Loucy (cell line): ENCODE results near the gene PPM1M.

Experiments used
- H2AFZ ChIP-seq: fragments of 200-600 bp; sonication (generic); 2 replicates; pipeline ENCODE4 v1.6.0; 2016; ENCODE audit warnings: antibody characterized with exemption, mild to moderate bottlenecking, low read length, moderate library complexity
- H3F3A ChIP-seq: fragments of 200-600 bp; 2 replicates; pipeline ENCODE4 v1.6.0; 2016; ENCODE audit warnings: antibody characterized with exemption, low read depth, mild to moderate bottlenecking
- H3K27me3 ChIP-seq: fragments of 200-600 bp; sonication (generic); 2 replicates; pipeline ENCODE4 v1.6.1; 2014; ENCODE audit warnings: low read length, mild to moderate bottlenecking; ENCODE audit not compliant: insufficient read depth, poor library complexity, severe bottlenecking
- H3K36me3 ChIP-seq: fragments of 200-600 bp; sonication (generic); 2 replicates; pipeline ENCODE4 v1.6.1; 2016; ENCODE audit warnings: low read length; ENCODE audit not compliant: insufficient read depth
- H3K4me1 ChIP-seq: fragments of 200-600 bp; sonication (generic); 2 replicates; pipeline ENCODE4 v1.5.1; 2014; ENCODE audit warnings: low read length, mild to moderate bottlenecking; ENCODE audit not compliant: insufficient read depth, poor library complexity, severe bottlenecking
- H3K4me2 ChIP-seq: fragments of 200-600 bp; sonication (generic); 2 replicates; pipeline ENCODE4 v1.6.0; 2014; ENCODE audit warnings: antibody characterized with exemption, low read length, low read depth, mild to moderate bottlenecking; ENCODE audit not compliant: poor library complexity, severe bottlenecking
- H3K4me3 ChIP-seq: fragments of 200-600 bp; sonication (generic); 2 replicates; pipeline ENCODE4 v1.5.1; 2014; ENCODE audit warnings: low read length, mild to moderate bottlenecking, mixed read lengths; ENCODE audit not compliant: poor library complexity, severe bottlenecking
- H3K79me2 ChIP-seq: fragments of 200-600 bp; sonication (generic); 2 replicates; pipeline ENCODE4 v1.6.1; 2014; ENCODE audit warnings: low read length; ENCODE audit not compliant: insufficient read depth
- H3K9ac ChIP-seq: fragments of 200-600 bp; sonication (generic); 2 replicates; pipeline ENCODE4 v1.6.0; 2014; ENCODE audit warnings: mild to moderate bottlenecking, low read depth, low read length, moderate library complexity; ENCODE audit not compliant: poor library complexity, severe bottlenecking
- H3K9me2 ChIP-seq: fragments of 200-600 bp; sonication (generic); replicated peaks from 2 replicates; pipeline ENCODE4 v1.6.1; 2016; ENCODE audit warnings: low read depth, low read length, mixed read lengths
- H3K9me3 ChIP-seq: fragments of 200-600 bp; sonication (generic); 2 replicates; pipeline ENCODE4 v1.6.1; 2014; ENCODE audit warnings: mild to moderate bottlenecking, antibody characterized with exemption, low read length, low read depth; ENCODE audit not compliant: insufficient read depth
- H4K20me1 ChIP-seq: fragments of 200-600 bp; sonication (generic); 2 replicates; pipeline ENCODE4 v1.6.0; 2014; ENCODE audit warnings: antibody characterized with exemption, low read length, mild to moderate bottlenecking; ENCODE audit not compliant: insufficient read depth, poor library complexity, severe bottlenecking
- CTCF ChIP-seq: fragments of 200-600 bp; sonication (generic); conservative IDR thresholded peaks from 2 replicates; pipeline ENCODE4 v1.5.1; 2014; ENCODE audit warnings: mild to moderate bottlenecking, antibody characterized with exemption, low read length
- EZH2phosphoT487 ChIP-seq: fragments of 200-600 bp; IDR thresholded peaks from 2 replicates; pipeline ENCODE4 v1.6.1; 2018; ENCODE audit warnings: antibody characterized with exemption, mild to moderate bottlenecking, moderate library complexity, borderline replicate concordance

Gene PPM1M

GRCh38 chr3:52248816-52249547, 3.4 kb downstream of the PPM1M start:
- H3K9me3 ChIP-seq, result no peaks in the 10 kb centered on the region
- H3K4me3 ChIP-seq, result no peak overlapping the region
- H3K4me2 ChIP-seq, result no peak overlapping the region
- H3K4me1 ChIP-seq, result peaks cover 14% of the 10 kb centered on the region
- no peak overlapping the region for H2AFZ ChIP-seq
- peaks cover 4% of the 10 kb centered on the region for H4K20me1 ChIP-seq
- H3K27me3 ChIP-seq, result no peaks in the 10 kb centered on the region
- peaks cover 6% of the 10 kb centered on the region; the same call in 1 of the 2 replicates for H3K36me3 ChIP-seq
- H3F3A ChIP-seq, result peaks cover 6% of the 10 kb centered on the region; the same call in 1 of the 2 replicates
- H3K9me2 ChIP-seq, result no peaks in the 10 kb centered on the region
- no peak overlapping the region for H3K9ac ChIP-seq
- H3K79me2 ChIP-seq, result peaks cover 6% of the 10 kb centered on the region; the same call in 1 of the 2 replicates
- TF ChIP-seq EZH2phosphoT487 (no peak), CTCF (no peak)

- Histone ChIP-seq H3K9me3 (no peaks in the 10 kb centered on the region), H3K79me2 (peaks cover 6% of the 10 kb centered on the region; the same call in 1 of the 2 replicates), H3F3A (peaks cover 9% of the 10 kb centered on the region; the same call in 1 of the 2 replicates), H3K27me3 (no peaks in the 10 kb centered on the region), H4K20me1 (peaks cover 11% of the 10 kb centered on the region), H3K4me2 (no peak overlapping the region), H3K4me3 (no peak overlapping the region), H3K9ac (no peak overlapping the region), H3K36me3 (peaks cover 10% of the 10 kb centered on the region; the same call in 1 of the 2 replicates), H3K9me2 (no peaks in the 10 kb centered on the region), H3K4me1 (peaks cover 20% of the 10 kb centered on the region), H2AFZ (no peak overlapping the region)
- TF ChIP-seq EZH2phosphoT487, result no peak
- TF ChIP-seq CTCF, result no peak
Observed at GRCh38 chr3:52249683-52250082, 4.1 kb downstream of the PPM1M start.

GRCh38 chr3:52250122-52250521, 4.6 kb downstream of the PPM1M start:
- Histone ChIP-seq H3K9ac (no peak overlapping the region), H3K36me3 (peaks cover 12% of the 10 kb centered on the region; the same call in 1 of the 2 replicates), H3K79me2 (peaks cover 6% of the 10 kb centered on the region; the same call in 1 of the 2 replicates), H4K20me1 (peaks cover 11% of the 10 kb centered on the region), H3F3A (peaks cover 9% of the 10 kb centered on the region; the same call in 1 of the 2 replicates), H3K4me1 (peaks cover 20% of the 10 kb centered on the region), H2AFZ (no peak overlapping the region), H3K9me3 (no peaks in the 10 kb centered on the region), H3K27me3 (no peaks in the 10 kb centered on the region), H3K9me2 (no peaks in the 10 kb centered on the region), H3K4me2 (no peak overlapping the region), H3K4me3 (no peak overlapping the region)
- TF ChIP-seq EZH2phosphoT487 (no peak), CTCF (no peak)
